ENCODE measurements around the gene TCEA3.
"Not testable (repeated sequence)": the region's sequence is repeated elsewhere in the genome, so short reads cannot be mapped to it uniquely, and the experiment has no call there.

TCEA3 gene

GRCh38 chr1:23387494-23387893, 37.1 kb downstream of the TCEA3 start:
- no peak for DNase-seq

GRCh38 chr1:23385119-23385621, 39.4 kb downstream of the TCEA3 start:
- DNase-seq, result no peak

- no peak for DNase-seq
Measured at GRCh38 chr1:23384312-23385058, 40.1 kb downstream of the TCEA3 start.

- DNase-seq, result no peak
Measured at GRCh38 chr1:23383577-23384311, 40.8 kb downstream of the TCEA3 start.

GRCh38 chr1:23381233-23381885, 43.2 kb downstream of the TCEA3 start:
- no peak for DNase-seq

GRCh38 chr1:23380719-23381118, 43.8 kb downstream of the TCEA3 start:
- no peak for DNase-seq

- DNase-seq, result not testable (repeated sequence)
Measured at GRCh38 chr1:23380236-23380635, 44.3 kb downstream of the TCEA3 start.

GRCh38 chr1:23376890-23377811, 47.4 kb downstream of the TCEA3 start:
- DNase-seq, result no peak

GRCh38 chr1:23374079-23374735, 50.3 kb downstream of the TCEA3 start:
- not testable (repeated sequence) for DNase-seq

GRCh38 chr1:23371987-23372880, 52.3 kb downstream of the TCEA3 start:
- DNase-seq, result no peak

- peak; percentile 51 for DNase-seq
Measured at GRCh38 chr1:23370709-23371584, 53.6 kb downstream of the TCEA3 start.

- no peak for DNase-seq
Measured at GRCh38 chr1:23370330-23370708, 54.2 kb downstream of the TCEA3 start.

- peak; percentile 94 for DNase-seq
Measured at GRCh38 chr1:23369335-23370013, 55.1 kb downstream of the TCEA3 start, which contains the start of gene ZNF436. Gene ZNF436 (minus strand): TSS chr1:23369836. CDS start chr1:23368005, 1,831 bp downstream.

- DNase-seq, result peak; percentile 91
Measured at GRCh38 chr1:23368562-23369334, 55.8 kb downstream of the TCEA3 start.

GRCh38 chr1:23367791-23368561, 56.6 kb downstream of the TCEA3 start:
- DNase-seq, result peak; percentile 99

GRCh38 chr1:23367451-23367790, 57.1 kb downstream of the TCEA3 start:
- DNase-seq, result no peak

GRCh38 chr1:23366598-23366997, 58.0 kb downstream of the TCEA3 start:
- no peak for DNase-seq

- DNase-seq, result no peak
Measured at GRCh38 chr1:23366146-23366545, 58.4 kb downstream of the TCEA3 start.
